K562 (cell line): Measurements from ENCODE around the gene YARS1. TPM values are rescaled to one million over a fixed set of nuclear protein-coding genes. Genes with fewer than 3 reads are reported as not detected.

ENCODE experiments used
- ATAC-seq: fragments of 200-7000 bp; cut with Tn5 transposase; 3 replicates; pipeline ENCODE4 v1.9.1; 2020; ENCODE audit warnings: moderate library complexity
- BruUV-seq: library from RNA; stranded (reverse); fragments of 400-500 nt; replicated peaks from 2 replicates; lab custom pipeline; 2021; lab: Mats Ljungman, UMichigan
- CTCF ChIA-PET: fragments of 300-600 bp; formaldehyde crosslinking; extraction: SDS; loops from one replicate; lab custom pipeline; 2021; ENCODE audit warnings: low intra/inter-chr PET ratio; lab: Yijun Ruan, JAX
- POLR2A ChIA-PET: fragments of 300-600, 350-650 bp; sonication (Branson Sonifier 250); formaldehyde crosslinking; extraction: SDS; loops from one replicate; lab custom pipeline; 2021; ENCODE audit warnings: antibody characterized with exemption, inconsistent platforms; lab: Yijun Ruan, JAX
- DNase-seq, 4 experiments: peaks; one replicate each; pipeline versions ENCODE4 v3.0.0 to v3.0.0-alpha.2; 2011 to 2018; ENCODE audit warnings: low spot score in 3 of 4, mixed read lengths in 3 of 4; ENCODE audit errors: extremely low read depth in 1 of 4
- FAIRE-seq: peaks from 2 replicates; lab custom pipeline; 2011; peaks lifted over from hg19 to GRCh38; lab: Jason Lieb, UNC
- H2AFZ ChIP-seq: 2 replicates; pipeline ENCODE4 v1.6.0; 2011; ENCODE audit warnings: low read depth, low read length, control low read depth, inconsistent platforms
- H3K27ac ChIP-seq: fragments of 200-600 bp; 3 replicates; pipeline ENCODE4 v1.8.0; 2011; ENCODE audit warnings: low read depth, mild to moderate bottlenecking, control low read depth, inconsistent platforms, low read length, moderate library complexity, mixed read lengths; ENCODE audit errors: extremely low read depth
- H3K27me3 ChIP-seq, 2 experiments: fragments of 300-600 bp in 1 of 2; 2 replicates in 1 of 2; 3 replicates in 1 of 2; pipeline versions ENCODE4 v1.6.0 to v1.8.0; 2011; ENCODE audit warnings: inconsistent platforms in 2 of 2, low read length in 2 of 2, mild to moderate bottlenecking in 1 of 2, mixed read lengths in 1 of 2, moderate library complexity in 1 of 2; ENCODE audit not compliant: control insufficient read depth in 2 of 2, insufficient read depth in 2 of 2
- H3K36me3 ChIP-seq: fragments of 300-600 bp; 3 replicates; pipeline ENCODE4 v1.8.0; 2011; ENCODE audit warnings: mild to moderate bottlenecking, low read length, inconsistent platforms; ENCODE audit not compliant: control insufficient read depth, insufficient read depth
- H3K4me1 ChIP-seq, 2 experiments: fragments of 200-600 bp in 1 of 2; replicated peaks in 1 of 2; 2 replicates in 1 of 2; 3 replicates in 1 of 2; pipeline versions ENCODE4 v1.5.1 to v1.8.0; 2011; ENCODE audit warnings: inconsistent platforms in 2 of 2, low read length in 2 of 2, mild to moderate bottlenecking in 1 of 2, mixed read lengths in 1 of 2, moderate library complexity in 1 of 2; ENCODE audit not compliant: control insufficient read depth in 2 of 2, insufficient read depth in 2 of 2
- H3K4me2 ChIP-seq: 2 replicates; pipeline ENCODE4 v1.6.1; 2011; ENCODE audit warnings: low read length, control low read depth, inconsistent platforms, mixed read lengths; ENCODE audit not compliant: insufficient read depth
- H3K4me3 ChIP-seq: fragments of 200-600 bp; sonication (generic), shearing (Covaris generic); 2 replicates; pipeline ENCODE4 v1.5.1; 2016; ENCODE audit warnings: control low read depth, inconsistent platforms
- H3K79me2 ChIP-seq: fragments of 200-600 bp; 3 replicates; pipeline ENCODE4 v1.8.0; 2011; ENCODE audit warnings: low read length, inconsistent platforms; ENCODE audit not compliant: control insufficient read depth, insufficient read depth
- H3K9ac ChIP-seq, 2 experiments: 2 replicates each; pipeline versions ENCODE4 v1.6.0 to v1.6.1; 2011; ENCODE audit warnings: low read depth in 2 of 2, low read length in 2 of 2, control low read depth in 1 of 2, inconsistent platforms in 1 of 2, mild to moderate bottlenecking in 1 of 2, mixed read lengths in 1 of 2; ENCODE audit not compliant: insufficient read depth in 1 of 2
- H3K9me1 ChIP-seq: one replicate; pipeline ENCODE4 v1.6.0; 2011; ENCODE audit warnings: inconsistent platforms, mild to moderate bottlenecking, low read length, moderate library complexity; ENCODE audit not compliant: control insufficient read depth, insufficient read depth
- H3K9me3 ChIP-seq: replicated peaks from 2 replicates; pipeline ENCODE4 v1.5.1; 2011; ENCODE audit warnings: low read depth, low read length, inconsistent platforms; ENCODE audit not compliant: control insufficient read depth, insufficient read depth
- H4K20me1 ChIP-seq: replicated peaks from 2 replicates; pipeline ENCODE4 v1.6.1; 2011; ENCODE audit warnings: low read length, inconsistent platforms, mixed read lengths; ENCODE audit not compliant: control insufficient read depth, insufficient read depth
- BMI1 ChIP-seq: fragments of 150-350 bp; IDR thresholded peaks from 2 replicates; pipeline ENCODE4 v1.6.1; 2014; ENCODE audit warnings: low read length
- CBFA2T3 ChIP-seq: fragments of 450-650 bp; IDR thresholded peaks from 2 replicates; pipeline ENCODE4 v1.6.1; 2017
- CREB5 ChIP-seq: fragments of 250-450 bp; sonication (Bioruptor Pico); IDR thresholded peaks from 2 replicates; pipeline ENCODE4 v1.5.0; 2020; ENCODE audit warnings: mild to moderate bottlenecking
- EZH2 ChIP-seq: IDR thresholded peaks from 2 replicates; pipeline ENCODE4 v1.6.1; 2012; ENCODE audit warnings: low read depth, mild to moderate bottlenecking, inconsistent platforms, low read length, borderline replicate concordance
- FOXK2 ChIP-seq, 2 experiments: fragments of 450-650 bp; IDR thresholded peaks in 1 of 2; conservative IDR thresholded peaks in 1 of 2; 2 replicates each; pipeline ENCODE4 v1.6.1; 2016; ENCODE audit warnings: low read depth in 2 of 2, mild to moderate bottlenecking in 1 of 2
- FOXP1 ChIP-seq: sonication (generic); formaldehyde crosslinking; IDR thresholded peaks from 2 replicates; pipeline ENCODE4 v1.8.0; 2022; ENCODE audit warnings: mild to moderate bottlenecking, missing genetic modification reagents
- HDAC8 ChIP-seq: fragments of 450-650 bp; IDR thresholded peaks from 2 replicates; pipeline ENCODE4 v1.6.1; 2016; ENCODE audit warnings: mild to moderate bottlenecking, missing genetic modification characterization, moderate library complexity, missing compliant biosample characterization
- MEIS2 ChIP-seq: fragments of 450-650 bp; IDR thresholded peaks from 2 replicates; pipeline ENCODE4 v1.6.1; 2014; ENCODE audit warnings: mild to moderate bottlenecking; ENCODE audit not compliant: partially characterized antibody
- MLLT1 ChIP-seq, 2 experiments: fragments of 450-650 bp; IDR thresholded peaks; 2 replicates each; pipeline ENCODE4 v1.6.1; 2016
- RFX1 ChIP-seq: fragments of 450-650 bp; IDR thresholded peaks from 2 replicates; pipeline ENCODE4 v1.6.1; 2016; ENCODE audit warnings: mild to moderate bottlenecking, moderate library complexity
- SRSF1 ChIP-seq: fragments of 200-400 bp; formaldehyde crosslinking; IDR thresholded peaks from 2 replicates; pipeline ENCODE4 v1.6.1; 2017; ENCODE audit warnings: mild to moderate bottlenecking, low read depth, low read length, moderate library complexity
- SUPT5H ChIP-seq: fragments of 450-650 bp; IDR thresholded peaks from 2 replicates; pipeline ENCODE4 v1.6.1; 2016
- TAL1 ChIP-seq: fragments of 450-650 bp; IDR thresholded peaks from 2 replicates; pipeline ENCODE4 v1.6.1; 2016; ENCODE audit warnings: mild to moderate bottlenecking
- VEZF1 ChIP-seq: fragments of 200-800 bp; sonication (Bioruptor generic); IDR thresholded peaks from 2 replicates; pipeline ENCODE4 v1.6.1; 2017; ENCODE audit warnings: missing genetic modification characterization, missing compliant biosample characterization
- ZNF12 ChIP-seq: sonication (generic); formaldehyde crosslinking; IDR thresholded peaks from 2 replicates; pipeline ENCODE4 v1.4.0; 2020; ENCODE audit warnings: mild to moderate bottlenecking, missing genetic modification reagents
- ZNF395 ChIP-seq: fragments of 200-800 bp; sonication (Bioruptor generic); IDR thresholded peaks from 2 replicates; pipeline ENCODE4 v1.6.1; 2017; ENCODE audit warnings: missing genetic modification characterization, missing compliant biosample characterization
- WGBS: fragments of 100-300 bp; shearing (Covaris generic); methylation state at CpG from one replicate; pipeline ENCODE4 v1.1.6; 2016; ENCODE audit warnings: low coverage, mixed read lengths; ENCODE audit not compliant: insufficient coverage; ENCODE audit errors: missing lambda C conversion rate; 5-methylcytosine and 5-hydroxymethylcytosine counted together
- in situ Hi-C: fragments of 300-500 bp; cut with MboI; formaldehyde crosslinking; loops from 4 replicates; pipeline ENCODE4 v1.15.0; 2018; ENCODE audit warnings: inconsistent platforms, mixed read lengths
- intact Hi-C: fragments of 100-400 bp; cut with micrococcal nuclease; formaldehyde crosslinking; loops from 2 replicates; pipeline ENCODE4 v1.14.2; 2022
- polyA plus RNA-seq, 8 experiments: library from polyadenylated mRNA; depleted of rRNA in 4 of 8; stranded (reverse) in 5 of 8; unstranded in 3 of 8; fragments of >200 nt; fragmentation: Nextera tagmentation in 2 of 8; fragmentation: Illumina TruSeq in 1 of 8; extraction: Ambion mirVana in 2 of 8; extraction: Trizol in 1 of 8; gene quantifications; 2 replicates each; pipeline versions ENCODE4 v1.2.1 to v1.2.3, GENCODE V29; 2011 to 2014; ENCODE audit warnings: inconsistent platforms in 1 of 8, missing spikeins in 1 of 8
- total RNA-seq, 7 experiments: library from RNA; depleted of rRNA in 6 of 7; stranded (reverse); fragments of >200 nt in 6 of 7; fragmentation: Illumina TruSeq in 2 of 7; extraction: Trizol in 2 of 7; gene quantifications; 2 replicates each; pipeline versions ENCODE4 v1.2.1 to v1.2.3, GENCODE V29; 2011 to 2021; ENCODE audit warnings: low replicate concordance in 1 of 7

The YARS1 gene
- total and polyA plus RNA-seq, 9 of the 15 experiments (the other 6 are each of a cell fraction or from before 2014, with no cell fraction given): 66.2 to 336 (median 201) TPM

GRCh38 chr1:32775640-32776337 lies 41.4 kb downstream of the YARS1 start:
- POLR2A ChIA-PET: interaction anchor here (0.5 to 8.8 kb wide), 19 partner anchors 7 to 278 kb away, joined by 3 to 116 read pairs (median 5); partner anchors contain the start of genes RBBP4 and ZBTB8OS
- ATAC-seq: no peak
- H3K27ac ChIP-seq: no peak overlapping the region

More at GRCh38 chr1:32775640-32776337, 41.4 kb downstream of the YARS1 start:
- Histone ChIP-seq H3K9ac (peak overlapping the region in 1 of 2 experiments; percentile 41; a peak in 1 of 4 replicates), H3K27me3 (no peaks in the 10 kb centered on the region), H4K20me1 (peaks cover 12% of the 10 kb centered on the region; the same call in 1 of the 2 replicates), H3K4me3 (no peak overlapping the region), H2AFZ (no peak overlapping the region), H3K4me1 (peaks cover 2 to 17% of the 10 kb centered on the region in 2 experiments; a peak in 3 of 5 replicates), H3K79me2 (no peaks in the 10 kb centered on the region), H3K36me3 (peaks cover 90% of the 10 kb centered on the region), H3K4me2 (no peak overlapping the region), H3K9me3 (no peaks in the 10 kb centered on the region), H3K9me1 (peaks cover 8% of the 10 kb centered on the region)
- BruUV-seq: no TSS peak
- TF ChIP-seq BMI1 (no peak), FOXP1 (CRISPR knock-in tag) (no peak), SRSF1 (no peak), VEZF1 (CRISPR knock-in tag) (peak; percentile 58), CBFA2T3 (peak; percentile 32; the same call in 1 of the 2 replicates), SUPT5H (peak; percentile 38; the same call in 1 of the 2 replicates), ZNF395 (CRISPR knock-in tag) (no peak), RFX1 (no peak), MLLT1 (IDR thresholded peaks at IDR 0.05) (0 out of 4 replicates have a peak, but pooled peaks of 1 of the 2 experiments have one; percentile 53), FOXK2 (conservative IDR thresholded peaks at IDR 0.05 in 1 of 2, IDR thresholded peaks at IDR 0.05 in 1 of 2; ENCODE audit: low read depth in 2 of 2) (no peak), CREB5 (no peak), TAL1 (0 out of 2 replicates have a peak, but pooled peaks have one; percentile 4), MEIS2 (peak; percentile 5), EZH2 (no peak), HDAC8 (tag) (no peak), ZNF12 (no peak)
- WGBS: 67% methylated on average over 12 of the region's 13 CpGs
- CTCF ChIA-PET: interaction anchor here (5.8 kb wide), 1 partner anchor 64 kb away, joined by 99 read pairs; no protein-coding TSS in a partner anchor
- in situ Hi-C loops: no loop called here
- intact Hi-C loops: no loop called here
- no peak for DNase-seq
- FAIRE-seq: no peak
